AG10803 (cell line): ENCODE results near the gene DPP4.

Source experiments
- DNase-seq: peaks from one replicate; pipeline ENCODE4 v3.0.0; 2010; ENCODE audit warnings: low read depth
- H3K4me3 ChIP-seq: 2 replicates; pipeline ENCODE4 v1.5.1; 2011; ENCODE audit warnings: mild to moderate bottlenecking, low read length, control low read depth
- CTCF ChIP-seq: conservative IDR thresholded peaks from 2 replicates; pipeline ENCODE4 v1.5.1; 2011; ENCODE audit warnings: mild to moderate bottlenecking, low read length, control low read depth, inconsistent platforms

Gene DPP4

GRCh38 chr2:162113088-162113775 is 39.2 kb upstream of the DPP4 start:
- TF ChIP-seq CTCF: no peak
- H3K4me3 ChIP-seq: no peak overlapping the region
- no peak for DNase-seq

- H3K4me3 ChIP-seq: no peak overlapping the region
- no peak for TF ChIP-seq CTCF
- DNase-seq: no peak
Measured at GRCh38 chr2:162111958-162112850, 38.2 kb upstream of the DPP4 start.

DNA sequence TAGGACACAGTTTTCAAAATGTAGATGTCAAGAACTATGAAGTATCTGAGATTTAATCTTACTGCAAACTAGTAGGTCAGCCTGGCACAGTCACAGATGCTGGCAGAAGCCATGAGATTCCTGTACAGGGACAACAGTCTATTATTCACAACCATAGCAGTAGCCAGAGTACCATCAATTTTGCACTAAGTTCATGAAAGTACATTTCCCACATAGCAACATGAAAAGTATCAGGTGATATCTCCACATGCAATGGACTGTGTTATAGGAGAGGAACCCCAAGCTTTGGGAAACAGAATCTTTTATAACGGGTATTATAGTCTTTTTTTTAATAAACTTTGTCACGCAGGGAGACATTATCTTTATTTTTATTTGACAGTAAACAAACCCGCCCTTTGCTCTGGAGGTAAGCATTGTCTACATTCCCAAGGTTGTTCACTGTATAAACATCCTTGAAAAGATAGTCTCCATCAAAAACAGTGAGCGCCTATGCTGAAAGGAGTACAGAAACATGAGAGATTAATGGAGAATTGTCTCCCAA is 33.4 kb upstream of the DPP4 start:
- TF ChIP-seq CTCF: no peak
- no peak overlapping the region for H3K4me3 ChIP-seq
- DNase-seq: no peak

DNA sequence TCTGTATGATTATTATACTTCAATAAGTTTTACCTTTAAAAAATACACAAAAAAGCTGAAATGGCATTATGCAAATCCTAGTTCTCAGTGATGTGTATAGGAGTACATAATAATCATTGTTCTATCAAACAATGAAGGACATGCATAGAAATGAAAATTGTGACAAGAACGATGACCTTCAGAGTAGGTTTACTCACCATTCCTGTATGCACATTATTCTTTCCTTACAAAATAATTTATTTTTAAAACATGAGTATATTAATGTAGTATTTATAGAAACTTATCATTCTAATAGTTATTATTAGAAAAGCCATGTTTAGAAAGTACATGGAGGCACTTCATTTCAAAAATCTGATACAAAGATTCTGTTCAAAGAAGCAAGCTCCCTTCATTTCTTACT is 32.7 kb upstream of the DPP4 start:
- H3K4me3 ChIP-seq: no peak overlapping the region
- no peak for DNase-seq
- no peak for TF ChIP-seq CTCF

- H3K4me3 ChIP-seq: no peak overlapping the region
- no peak for TF ChIP-seq CTCF
- peak; percentile 84 for DNase-seq
Measured at GRCh38 chr2:162106146-162106551, 32.1 kb upstream of the DPP4 start.

- no peak for TF ChIP-seq CTCF
- no peak for DNase-seq
Measured at GRCh38 chr2:162103443-162104009, 29.5 kb upstream of the DPP4 start.

More at GRCh38 chr2:162103443-162104009, 29.5 kb upstream of the DPP4 start:
- H3K4me3 ChIP-seq: no peak overlapping the region
